ENCODE results near the gene EIPR1. TPM values are rescaled to one million over a fixed set of nuclear protein-coding genes. Genes with fewer than 3 reads are reported as not detected.

EIPR1 gene
- total and polyA plus RNA-seq, 10 of the 15 experiments (the other 5 are each of a cell fraction or from before 2014, with no cell fraction given), result 23.6 to 61.2 (median 42.2) TPM

GRCh38 chr2:3248754-3249475, 128.7 kb downstream of the EIPR1 start:
- BruUV-seq (replicated peaks), result no TSS peak
- WGBS (ENCODE audit: insufficient coverage, insufficient replicate concordance, low lambda C conversion rate, missing lambda C conversion rate), result 96% methylated on average over 4 of the region's 4 CpGs
- ATAC-seq (no peak), FAIRE-seq (no peak), DNase-seq (ENCODE audit: low read depth, low spot score) (no peak)
- intact Hi-C loops (cut with micrococcal nuclease; ENCODE audit: unreplicated experiment) (no loop called here), in situ Hi-C loops (cut with MboI) (no loop called here)
- Histone ChIP-seq H3K27me3 (replicated peaks in 1 of 2; ENCODE audit: control insufficient read depth in 2 of 2, insufficient read depth in 2 of 2, low read length in 1 of 2) (no peaks in the 10 kb centered on the region), H3K36me3 (ENCODE audit: control insufficient read depth in 2 of 2, insufficient read depth in 2 of 2, low read length in 1 of 2) (peaks cover 2 to 7% of the 10 kb centered on the region in 2 experiments; a peak in 2 of 4 replicates), H2AFZ (ENCODE audit: control insufficient read depth, low read depth, low read length) (no peak overlapping the region), H3K4me3 (no peak overlapping the region), H3K4me1 (ENCODE audit: control insufficient read depth, insufficient read depth, low read length) (peaks cover 7% of the 10 kb centered on the region), H3K9me3 (replicated peaks; ENCODE audit: control insufficient read depth, insufficient read depth, low read length) (peaks cover 22% of the 10 kb centered on the region), H3K27ac (ENCODE audit: control insufficient read depth, insufficient read depth) (no peak overlapping the region), H3K4me2 (ENCODE audit: control insufficient read depth, insufficient read depth) (no peak overlapping the region), H3K9ac (ENCODE audit: control insufficient read depth, insufficient read depth, low read length) (no peak overlapping the region), H4K20me1 (ENCODE audit: control insufficient read depth, insufficient read depth) (no peaks in the 10 kb centered on the region), H3K79me2 (ENCODE audit: control insufficient read depth, insufficient read depth, low read length) (no peaks in the 10 kb centered on the region)
- POLR2A ChIA-PET, result no interaction called here
- SMC1A ChIA-PET (ENCODE audit: uncharacterized antibody, unreplicated experiment), result no interaction called here
- CTCF ChIA-PET, result no interaction called here
- RAD21 ChIA-PET (ENCODE audit: unreplicated experiment), result interaction anchor here (0.8 kb wide), 1 partner anchor 26 kb away, joined by 3 read pairs; no protein-coding TSS in a partner anchor
- TF ChIP-seq CBX5 (IDR thresholded peaks at IDR 0.05; ENCODE audit: low read depth) (peak; percentile 79; the same call in 1 of the 2 replicates), NRF1 (conservative IDR thresholded peaks at IDR 0.05; ENCODE audit: low read depth, low read length) (no peak)

DNA sequence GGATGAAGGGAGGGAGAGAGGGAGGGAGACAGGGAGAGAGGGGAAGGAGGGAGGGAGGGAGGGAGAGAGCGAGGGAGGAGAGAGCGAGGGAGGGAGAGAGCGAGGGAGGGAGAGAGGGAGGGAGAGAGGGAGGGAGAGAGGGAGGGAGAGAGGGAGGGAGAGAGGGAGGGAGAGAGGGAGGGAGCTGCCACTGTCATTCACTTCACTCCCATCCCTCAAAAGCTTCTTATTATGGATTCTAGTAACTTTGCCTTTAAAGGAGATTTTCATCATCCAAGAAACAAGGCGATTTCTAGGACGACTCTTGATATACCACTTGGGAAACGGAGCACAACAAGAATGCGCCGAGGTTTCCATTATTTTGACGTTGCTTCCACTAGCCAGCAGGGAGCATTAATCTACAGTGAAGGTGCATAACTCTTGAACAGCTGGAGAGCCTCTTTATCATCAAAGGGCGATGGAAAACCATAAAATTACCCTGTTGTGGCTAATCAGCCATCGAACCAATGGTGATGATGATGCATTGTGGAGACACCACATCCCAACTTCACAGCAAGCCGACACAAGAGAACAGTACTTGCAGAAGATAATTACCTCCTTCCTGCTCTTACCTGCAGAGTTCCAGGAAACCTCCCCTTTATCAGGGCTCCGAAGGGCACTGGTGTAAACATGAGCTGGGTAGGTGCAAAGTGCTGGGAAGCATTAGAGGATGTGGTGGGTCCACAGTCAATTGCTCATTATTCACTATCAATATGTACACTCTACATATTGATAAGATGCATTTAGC, 130.5 kb downstream of the EIPR1 start:
- H3K27me3 ChIP-seq (replicated peaks in 1 of 2; ENCODE audit: control insufficient read depth in 2 of 2, insufficient read depth in 2 of 2, low read length in 1 of 2), result no peaks in the 10 kb centered on the region
- no peaks in the 10 kb centered on the region for H4K20me1 ChIP-seq (ENCODE audit: control insufficient read depth, insufficient read depth)
- H2AFZ ChIP-seq (ENCODE audit: control insufficient read depth, low read depth, low read length), result no peak overlapping the region
- no peak overlapping the region for H3K27ac ChIP-seq (ENCODE audit: control insufficient read depth, insufficient read depth)
- in situ Hi-C loops (cut with MboI), result no loop called here
- H3K4me3 ChIP-seq, result no peak overlapping the region
- RAD21 ChIA-PET (ENCODE audit: unreplicated experiment), result no interaction called here
- FAIRE-seq (no peak), ATAC-seq (no peak), DNase-seq (ENCODE audit: low read depth, low spot score) (no peak)
- no TSS peak for BruUV-seq (replicated peaks)
- H3K9me3 ChIP-seq (replicated peaks; ENCODE audit: control insufficient read depth, insufficient read depth, low read length), result peaks cover 22% of the 10 kb centered on the region
- intact Hi-C loops (cut with micrococcal nuclease; ENCODE audit: unreplicated experiment), result no loop called here
- TF ChIP-seq, protein P1, sequence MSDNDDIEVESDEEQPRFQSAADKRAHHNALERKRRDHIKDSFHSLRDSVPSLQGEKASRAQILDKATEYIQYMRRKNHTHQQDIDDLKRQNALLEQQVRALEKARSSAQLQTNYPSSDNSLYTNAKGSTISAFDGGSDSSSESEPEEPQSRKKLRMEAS (IDR thresholded peaks at IDR 0.05; ENCODE audit: low read depth, low read length), result no peak
- TF ChIP-seq NFXL1 (IDR thresholded peaks at IDR 0.05; ENCODE audit: borderline replicate concordance) (no peak), HCFC1 (IDR thresholded peaks at IDR 0.05; ENCODE audit: low read length) (no peak), ZBTB4 (CRISPR knock-in tag; IDR thresholded peaks at IDR 0.05) (no peak)
- H3K9ac ChIP-seq (ENCODE audit: control insufficient read depth, insufficient read depth, low read length), result no peak overlapping the region
- peaks cover 2 to 7% of the 10 kb centered on the region in 2 experiments; a peak in 2 of 4 replicates for H3K36me3 ChIP-seq (ENCODE audit: control insufficient read depth in 2 of 2, insufficient read depth in 2 of 2, low read length in 1 of 2)
- peaks cover 11% of the 10 kb centered on the region for H3K4me1 ChIP-seq (ENCODE audit: control insufficient read depth, insufficient read depth, low read length)
- POLR2A ChIA-PET, result no interaction called here
- 96% methylated on average over 10 of the region's 13 CpGs for WGBS (ENCODE audit: insufficient coverage, insufficient replicate concordance, low lambda C conversion rate, missing lambda C conversion rate)
- no peak overlapping the region for H3K4me2 ChIP-seq (ENCODE audit: control insufficient read depth, insufficient read depth)
- CTCF ChIA-PET, result no interaction called here
- SMC1A ChIA-PET (ENCODE audit: uncharacterized antibody, unreplicated experiment), result no interaction called here
- H3K79me2 ChIP-seq (ENCODE audit: control insufficient read depth, insufficient read depth, low read length), result no peaks in the 10 kb centered on the region
